CD14-positive monocyte (primary cell): ENCODE measurements around the gene SYNE1. TPM values are rescaled to one million over a fixed set of nuclear protein-coding genes. Genes with fewer than 3 reads are reported as not detected.

ENCODE experiments used
- DNase-seq, 3 donors: peaks; one replicate each; pipeline ENCODE4 v3.0.0-alpha.2; 2011 to 2022
- H2AFZ ChIP-seq: 2 replicates; pipeline ENCODE4 v1.6.0; 2012; ENCODE audit warnings: mild to moderate bottlenecking, low read depth, low read length, inconsistent platforms; ENCODE audit not compliant: insufficient read depth, poor library complexity, severe bottlenecking
- H3K27ac ChIP-seq, 2 donors: 1 replicate in 1 of 2; 2 replicates in 1 of 2; pipeline ENCODE4 v1.5.1; 2012 to 2013; ENCODE audit warnings: low read length in 2 of 2, control low read depth in 1 of 2, inconsistent platforms in 1 of 2, low read depth in 1 of 2, mild to moderate bottlenecking in 1 of 2
- H3K27me3 ChIP-seq, 2 donors: one replicate each; pipeline versions ENCODE4 v1.6.0 to v1.6.1; 2011 to 2013; ENCODE audit warnings: low read length in 2 of 2; ENCODE audit not compliant: control insufficient read depth in 2 of 2, insufficient read depth in 2 of 2
- H3K36me3 ChIP-seq, 2 donors: replicated peaks in 1 of 2; 1 replicate in 1 of 2; 2 replicates in 1 of 2; pipeline versions ENCODE4 v1.5.1 to v1.6.1; 2012 to 2013; ENCODE audit warnings: low read length in 2 of 2, control low read depth in 1 of 2, inconsistent platforms in 1 of 2, mild to moderate bottlenecking in 1 of 2; ENCODE audit not compliant: insufficient read depth in 2 of 2, control insufficient read depth in 1 of 2
- H3K4me1 ChIP-seq, 2 donors: 1 replicate in 1 of 2; 2 replicates in 1 of 2; pipeline versions ENCODE4 v1.5.1 to v1.6.1; 2012 to 2013; ENCODE audit warnings: low read length in 2 of 2, control low read depth in 1 of 2, inconsistent platforms in 1 of 2, mild to moderate bottlenecking in 1 of 2, moderate library complexity in 1 of 2; ENCODE audit not compliant: insufficient read depth in 2 of 2, control insufficient read depth in 1 of 2
- H3K4me2 ChIP-seq: replicated peaks from 2 replicates; pipeline ENCODE3; 2012; ENCODE audit warnings: low read length, moderate library complexity, mild to moderate bottlenecking; ENCODE audit not compliant: poor library complexity, severe bottlenecking; ENCODE audit errors: extremely low read depth
- H3K4me3 ChIP-seq, 3 experiments: fragments of 200-600 bp in 1 of 3; sonication (generic) in 1 of 3; replicated peaks in 1 of 3; 1 replicate in 2 of 3; 2 replicates in 1 of 3; pipeline ENCODE4 v1.5.1; 2011 to 2013; ENCODE audit warnings: low read length in 3 of 3, mild to moderate bottlenecking in 3 of 3, control low read depth in 2 of 3, low read depth in 2 of 3, inconsistent platforms in 1 of 3, moderate library complexity in 1 of 3
- H3K79me2 ChIP-seq: 2 replicates; pipeline ENCODE4 v1.6.0; 2012; ENCODE audit warnings: mild to moderate bottlenecking, control low read depth, inconsistent platforms, low read length, moderate library complexity; ENCODE audit not compliant: insufficient read depth
- H3K9ac ChIP-seq: 2 replicates; pipeline ENCODE4 v1.6.0; 2017; ENCODE audit warnings: low read length, mild to moderate bottlenecking; ENCODE audit not compliant: insufficient read depth, poor library complexity, severe bottlenecking
- H3K9me3 ChIP-seq, 2 donors: replicated peaks in 1 of 2; 1 replicate in 1 of 2; 2 replicates in 1 of 2; pipeline versions ENCODE4 v1.5.1 to v1.6.1; 2012 to 2013; ENCODE audit warnings: low read length in 2 of 2, control low read depth in 1 of 2; ENCODE audit not compliant: control insufficient read depth in 1 of 2, insufficient read depth in 1 of 2
- H4K20me1 ChIP-seq: 2 replicates; pipeline ENCODE4 v1.6.0; 2012; ENCODE audit warnings: mild to moderate bottlenecking, low read length, control low read depth, moderate library complexity; ENCODE audit not compliant: insufficient read depth
- H3K27ac Mint-ChIP-seq, 7 donors: one replicate each; pipeline ENCODE4 v1.8.0; 2020; ENCODE audit warnings: mild to moderate bottlenecking in 7 of 7, mixed read lengths in 7 of 7, moderate library complexity in 6 of 7, inconsistent platforms in 2 of 7
- H3K27me3 Mint-ChIP-seq, 3 donors: one replicate each; pipeline ENCODE4 v1.8.0; 2021 to 2022; ENCODE audit warnings: low read depth in 3 of 3, mild to moderate bottlenecking in 3 of 3, mixed read lengths in 3 of 3, moderate library complexity in 3 of 3, inconsistent platforms in 1 of 3
- H3K36me3 Mint-ChIP-seq, 2 donors: one replicate each; pipeline ENCODE4 v1.8.0; 2020; ENCODE audit warnings: mixed read lengths in 2 of 2, inconsistent platforms in 1 of 2, mild to moderate bottlenecking in 1 of 2
- H3K4me1 Mint-ChIP-seq: one replicate; pipeline ENCODE4 v1.8.0; 2020; ENCODE audit warnings: mild to moderate bottlenecking, mixed read lengths
- H3K4me3 Mint-ChIP-seq, 2 donors: one replicate each; pipeline ENCODE4 v1.8.0; 2020; ENCODE audit warnings: mild to moderate bottlenecking in 2 of 2, mixed read lengths in 2 of 2, moderate library complexity in 1 of 2
- H3K9me3 Mint-ChIP-seq, 7 donors: one replicate each; pipeline ENCODE4 v1.8.0; 2020 to 2022; ENCODE audit warnings: mixed read lengths in 7 of 7, mild to moderate bottlenecking in 6 of 7, moderate library complexity in 6 of 7, inconsistent platforms in 2 of 7
- WGBS: methylation state at CpG from one replicate; pipeline ENCODE4 v1.1.5; 2013; ENCODE audit warnings: missing lambda C conversion rate; ENCODE audit not compliant: insufficient coverage; 5-methylcytosine and 5-hydroxymethylcytosine counted together
- intact Hi-C, 2 donors: fragments of 100-400 bp; cut with micrococcal nuclease; formaldehyde crosslinking; loops; one replicate each; pipeline versions ENCODE4 v1.15.0 to v1.15.1; 2023
- polyA plus RNA-seq, 3 donors: library from polyadenylated mRNA; depleted of rRNA in 1 of 3; unstranded in 2 of 3; stranded (reverse) in 1 of 3; fragments of 300-500 nt in 2 of 3; fragments of >200 nt in 1 of 3; fragmentation: Illumina TruSeq in 2 of 3; gene quantifications; 1 replicate in 2 of 3; 2 replicates in 1 of 3; pipeline ENCODE4 v1.2.3, GENCODE V29; 2012 to 2021
- TF ChIP-seq, protein P1 (sequence below): fragments of 200-600 bp; IDR thresholded peaks from one replicate; pipeline ENCODE4 v1.8.0; 2022; ENCODE audit warnings: antibody characterized with exemption, mild to moderate bottlenecking

The SYNE1 gene
- polyA plus RNA-seq, 3 donors, result 3.7 to 24.5 (median 8.1) TPM

DNA sequence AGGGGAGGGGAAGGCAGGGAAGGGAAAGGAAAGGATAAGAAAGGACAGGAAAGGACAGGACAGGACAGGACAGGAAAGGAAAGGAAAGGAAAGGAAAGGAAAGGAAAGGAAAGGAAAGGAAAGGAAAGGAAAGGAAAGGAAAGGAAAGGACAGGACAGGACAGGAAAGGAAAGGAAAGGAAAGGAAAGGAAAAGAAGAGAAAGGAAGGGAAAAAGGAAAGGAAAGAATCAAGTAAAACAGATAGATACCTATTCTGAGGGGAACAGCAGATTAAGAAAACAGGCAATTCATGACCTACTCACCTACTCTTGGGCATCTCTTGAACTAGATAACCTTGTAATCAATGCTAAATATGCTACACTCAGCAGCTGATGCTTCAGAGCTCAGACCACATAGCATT, 265.4 kb downstream of the SYNE1 start:
- Histone ChIP-seq H2AFZ (no peak overlapping the region), H3K4me2 (no peak overlapping the region), H3K9me3 (no peaks in the 10 kb centered on the region), H3K79me2 (no peaks in the 10 kb centered on the region), H3K4me1 (no peaks in the 10 kb centered on the region), H3K4me3 (no peak overlapping the region), H3K27me3 (no peaks in the 10 kb centered on the region), H3K36me3 (peaks cover 0 to 17% of the 10 kb centered on the region in 2 donors), H3K9ac (no peak overlapping the region), H4K20me1 (no peaks in the 10 kb centered on the region), H3K27ac (no peak overlapping the region)
- TF ChIP-seq, protein P1, sequence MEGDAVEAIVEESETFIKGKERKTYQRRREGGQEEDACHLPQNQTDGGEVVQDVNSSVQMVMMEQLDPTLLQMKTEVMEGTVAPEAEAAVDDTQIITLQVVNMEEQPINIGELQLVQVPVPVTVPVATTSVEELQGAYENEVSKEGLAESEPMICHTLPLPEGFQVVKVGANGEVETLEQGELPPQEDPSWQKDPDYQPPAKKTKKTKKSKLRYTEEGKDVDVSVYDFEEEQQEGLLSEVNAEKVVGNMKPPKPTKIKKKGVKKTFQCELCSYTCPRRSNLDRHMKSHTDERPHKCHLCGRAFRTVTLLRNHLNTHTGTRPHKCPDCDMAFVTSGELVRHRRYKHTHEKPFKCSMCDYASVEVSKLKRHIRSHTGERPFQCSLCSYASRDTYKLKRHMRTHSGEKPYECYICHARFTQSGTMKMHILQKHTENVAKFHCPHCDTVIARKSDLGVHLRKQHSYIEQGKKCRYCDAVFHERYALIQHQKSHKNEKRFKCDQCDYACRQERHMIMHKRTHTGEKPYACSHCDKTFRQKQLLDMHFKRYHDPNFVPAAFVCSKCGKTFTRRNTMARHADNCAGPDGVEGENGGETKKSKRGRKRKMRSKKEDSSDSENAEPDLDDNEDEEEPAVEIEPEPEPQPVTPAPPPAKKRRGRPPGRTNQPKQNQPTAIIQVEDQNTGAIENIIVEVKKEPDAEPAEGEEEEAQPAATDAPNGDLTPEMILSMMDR, result no peak
- Mint-ChIP-seq H3K9me3 (peaks cover 0 to 4% (median 2%) of the 10 kb centered on the region in 7 donors), H3K36me3 (peaks cover 9 to 26% of the 10 kb centered on the region in 2 donors), H3K4me3 (no peak overlapping the region), H3K27me3 (peaks cover 1 to 5% (median 2%) of the 10 kb centered on the region in 3 donors), H3K27ac (no peak overlapping the region), H3K4me1 (no peaks in the 10 kb centered on the region)
- no peak for DNase-seq
- intact Hi-C loops, result no loop called here

GRCh38 chr6:152368751-152369624, 268.2 kb downstream of the SYNE1 start:
- Histone ChIP-seq H2AFZ (no peak overlapping the region), H3K27me3 (no peaks in the 10 kb centered on the region), H3K27ac (no peak overlapping the region), H3K9ac (no peak overlapping the region), H3K9me3 (no peaks in the 10 kb centered on the region), H3K4me2 (no peak overlapping the region), H3K79me2 (no peaks in the 10 kb centered on the region), H3K4me1 (no peaks in the 10 kb centered on the region), H3K36me3 (peaks cover 0 to 6% of the 10 kb centered on the region in 2 donors), H4K20me1 (no peaks in the 10 kb centered on the region), H3K4me3 (no peak overlapping the region)
- H3K36me3 Mint-ChIP-seq, result peaks cover 9 to 27% of the 10 kb centered on the region in 2 donors
- no peaks in the 10 kb centered on the region for H3K4me1 Mint-ChIP-seq
- TF ChIP-seq, protein P1, result no peak
- no peak overlapping the region for H3K4me3 Mint-ChIP-seq
- intact Hi-C loops, result no loop called here
- no peak for DNase-seq
- peaks cover 0 to 4% (median 1%) of the 10 kb centered on the region in 7 donors for H3K9me3 Mint-ChIP-seq
- 86% methylated on average over 19 of the region's 20 CpGs for WGBS
- peak overlapping the region in 1 of 7 donors; percentile 33 for H3K27ac Mint-ChIP-seq
- peaks cover 1 to 3% (median 2%) of the 10 kb centered on the region in 3 donors for H3K27me3 Mint-ChIP-seq
